K562 (cell line): Measurements from ENCODE around the gene DNAJC2. TPM values are rescaled to one million over a fixed set of nuclear protein-coding genes. Genes with fewer than 3 reads are reported as not detected.

Experiments used
- BHLHE40 ChIP-seq: IDR thresholded peaks from 2 replicates; pipeline ENCODE4 v1.6.1; 2011; ENCODE audit warnings: low read length, improper control_type of control experiment
- CBX1 ChIP-seq: sonication (generic); IDR thresholded peaks from 2 replicates; pipeline ENCODE4 v1.6.1; 2016; ENCODE audit warnings: antibody characterized with exemption, low read depth, mild to moderate bottlenecking
- CBX5 ChIP-seq: IDR thresholded peaks from 2 replicates; pipeline ENCODE4 v1.6.1; 2014; ENCODE audit warnings: low read depth, borderline replicate concordance
- NBN ChIP-seq: fragments of 450-650 bp; IDR thresholded peaks from 2 replicates; pipeline ENCODE4 v1.6.1; 2016; ENCODE audit warnings: low read depth, mild to moderate bottlenecking
- PHF20 ChIP-seq: fragments of 450-650 bp; IDR thresholded peaks from 2 replicates; pipeline ENCODE4 v1.6.1; 2018; ENCODE audit not compliant: partially characterized antibody
- POLR3G ChIP-seq: IDR thresholded peaks from 2 replicates; pipeline ENCODE4 v1.6.1; 2011; ENCODE audit not compliant: insufficient read length, insufficient replicate concordance; ENCODE audit errors: extremely low read depth
- RUNX1 ChIP-seq: sonication (generic); IDR thresholded peaks from 2 replicates; pipeline ENCODE4 v1.6.1; 2016; ENCODE audit warnings: antibody characterized with exemption, low read depth
- SREBF1 ChIP-seq: fragments of 150-350 bp; IDR thresholded peaks from 2 replicates; pipeline ENCODE4 v1.6.1; 2014; ENCODE audit warnings: antibody characterized with exemption, low read depth, low read length, borderline replicate concordance
- THAP7 ChIP-seq: fragments of 250-450 bp; sonication (Bioruptor Pico); IDR thresholded peaks from 2 replicates; pipeline ENCODE4 v1.5.0; 2021
- ZNF76 ChIP-seq: fragments of 250-450 bp; sonication (Bioruptor Pico); IDR thresholded peaks from 2 replicates; pipeline ENCODE4 v1.4.0; 2020; ENCODE audit warnings: mild to moderate bottlenecking, moderate library complexity, borderline replicate concordance
- polyA plus RNA-seq, 8 experiments: library from polyadenylated mRNA; depleted of rRNA in 4 of 8; stranded (reverse) in 5 of 8; unstranded in 3 of 8; fragments of >200 nt; fragmentation: Nextera tagmentation in 2 of 8; fragmentation: Illumina TruSeq in 1 of 8; extraction: Ambion mirVana in 2 of 8; extraction: Trizol in 1 of 8; gene quantifications; 2 replicates each; pipeline versions ENCODE4 v1.2.1 to v1.2.3, GENCODE V29; 2011 to 2014; ENCODE audit warnings: inconsistent platforms in 1 of 8, missing spikeins in 1 of 8
- total RNA-seq, 7 experiments: library from RNA; depleted of rRNA in 6 of 7; stranded (reverse); fragments of >200 nt in 6 of 7; fragmentation: Illumina TruSeq in 2 of 7; extraction: Trizol in 2 of 7; gene quantifications; 2 replicates each; pipeline versions ENCODE4 v1.2.1 to v1.2.3, GENCODE V29; 2011 to 2021; ENCODE audit warnings: low replicate concordance in 1 of 7
- TF ChIP-seq, protein P1 (sequence below): fragments of 450-650 bp; IDR thresholded peaks from 2 replicates; pipeline ENCODE4 v1.6.1; 2016; ENCODE audit warnings: low read depth
- TF ChIP-seq, protein P2 (sequence below): fragments of 450-650 bp; IDR thresholded peaks from 2 replicates; pipeline ENCODE4 v1.6.1; 2016
- TF ChIP-seq, protein P3 (sequence below): fragments of 150-350 bp; conservative IDR thresholded peaks from 2 replicates; pipeline ENCODE4 v1.6.1; 2014; ENCODE audit warnings: low read length

DNAJC2 gene
- total and polyA plus RNA-seq, 9 of the 15 experiments (the other 6 are each of a cell fraction or from before 2014, with no cell fraction given) = 40.2 to 157 (median 92.1) TPM

GRCh38 chr7:103296901-103297836 is 47.4 kb downstream of the DNAJC2 start, which contains the start of gene PMPCB (continued):
- peak; percentile 38; the same call in 1 of the 2 replicates for TF ChIP-seq NBN
- 0 out of 2 replicates have a peak, but pooled peaks have one; percentile 20 for TF ChIP-seq BHLHE40
- peak; percentile 97 for TF ChIP-seq PHF20
- peak; percentile 47; the same call in 1 of the 2 replicates for TF ChIP-seq CBX5
- TF ChIP-seq POLR3G = no peak
- no peak for TF ChIP-seq ZNF76
- TF ChIP-seq SREBF1 = peak; percentile 38; the same call in 1 of the 2 replicates
- TF ChIP-seq CBX1 = peak; percentile 95
- peak; percentile 2; the same call in 1 of the 2 replicates for TF ChIP-seq RUNX1
- TF ChIP-seq, protein P1, sequence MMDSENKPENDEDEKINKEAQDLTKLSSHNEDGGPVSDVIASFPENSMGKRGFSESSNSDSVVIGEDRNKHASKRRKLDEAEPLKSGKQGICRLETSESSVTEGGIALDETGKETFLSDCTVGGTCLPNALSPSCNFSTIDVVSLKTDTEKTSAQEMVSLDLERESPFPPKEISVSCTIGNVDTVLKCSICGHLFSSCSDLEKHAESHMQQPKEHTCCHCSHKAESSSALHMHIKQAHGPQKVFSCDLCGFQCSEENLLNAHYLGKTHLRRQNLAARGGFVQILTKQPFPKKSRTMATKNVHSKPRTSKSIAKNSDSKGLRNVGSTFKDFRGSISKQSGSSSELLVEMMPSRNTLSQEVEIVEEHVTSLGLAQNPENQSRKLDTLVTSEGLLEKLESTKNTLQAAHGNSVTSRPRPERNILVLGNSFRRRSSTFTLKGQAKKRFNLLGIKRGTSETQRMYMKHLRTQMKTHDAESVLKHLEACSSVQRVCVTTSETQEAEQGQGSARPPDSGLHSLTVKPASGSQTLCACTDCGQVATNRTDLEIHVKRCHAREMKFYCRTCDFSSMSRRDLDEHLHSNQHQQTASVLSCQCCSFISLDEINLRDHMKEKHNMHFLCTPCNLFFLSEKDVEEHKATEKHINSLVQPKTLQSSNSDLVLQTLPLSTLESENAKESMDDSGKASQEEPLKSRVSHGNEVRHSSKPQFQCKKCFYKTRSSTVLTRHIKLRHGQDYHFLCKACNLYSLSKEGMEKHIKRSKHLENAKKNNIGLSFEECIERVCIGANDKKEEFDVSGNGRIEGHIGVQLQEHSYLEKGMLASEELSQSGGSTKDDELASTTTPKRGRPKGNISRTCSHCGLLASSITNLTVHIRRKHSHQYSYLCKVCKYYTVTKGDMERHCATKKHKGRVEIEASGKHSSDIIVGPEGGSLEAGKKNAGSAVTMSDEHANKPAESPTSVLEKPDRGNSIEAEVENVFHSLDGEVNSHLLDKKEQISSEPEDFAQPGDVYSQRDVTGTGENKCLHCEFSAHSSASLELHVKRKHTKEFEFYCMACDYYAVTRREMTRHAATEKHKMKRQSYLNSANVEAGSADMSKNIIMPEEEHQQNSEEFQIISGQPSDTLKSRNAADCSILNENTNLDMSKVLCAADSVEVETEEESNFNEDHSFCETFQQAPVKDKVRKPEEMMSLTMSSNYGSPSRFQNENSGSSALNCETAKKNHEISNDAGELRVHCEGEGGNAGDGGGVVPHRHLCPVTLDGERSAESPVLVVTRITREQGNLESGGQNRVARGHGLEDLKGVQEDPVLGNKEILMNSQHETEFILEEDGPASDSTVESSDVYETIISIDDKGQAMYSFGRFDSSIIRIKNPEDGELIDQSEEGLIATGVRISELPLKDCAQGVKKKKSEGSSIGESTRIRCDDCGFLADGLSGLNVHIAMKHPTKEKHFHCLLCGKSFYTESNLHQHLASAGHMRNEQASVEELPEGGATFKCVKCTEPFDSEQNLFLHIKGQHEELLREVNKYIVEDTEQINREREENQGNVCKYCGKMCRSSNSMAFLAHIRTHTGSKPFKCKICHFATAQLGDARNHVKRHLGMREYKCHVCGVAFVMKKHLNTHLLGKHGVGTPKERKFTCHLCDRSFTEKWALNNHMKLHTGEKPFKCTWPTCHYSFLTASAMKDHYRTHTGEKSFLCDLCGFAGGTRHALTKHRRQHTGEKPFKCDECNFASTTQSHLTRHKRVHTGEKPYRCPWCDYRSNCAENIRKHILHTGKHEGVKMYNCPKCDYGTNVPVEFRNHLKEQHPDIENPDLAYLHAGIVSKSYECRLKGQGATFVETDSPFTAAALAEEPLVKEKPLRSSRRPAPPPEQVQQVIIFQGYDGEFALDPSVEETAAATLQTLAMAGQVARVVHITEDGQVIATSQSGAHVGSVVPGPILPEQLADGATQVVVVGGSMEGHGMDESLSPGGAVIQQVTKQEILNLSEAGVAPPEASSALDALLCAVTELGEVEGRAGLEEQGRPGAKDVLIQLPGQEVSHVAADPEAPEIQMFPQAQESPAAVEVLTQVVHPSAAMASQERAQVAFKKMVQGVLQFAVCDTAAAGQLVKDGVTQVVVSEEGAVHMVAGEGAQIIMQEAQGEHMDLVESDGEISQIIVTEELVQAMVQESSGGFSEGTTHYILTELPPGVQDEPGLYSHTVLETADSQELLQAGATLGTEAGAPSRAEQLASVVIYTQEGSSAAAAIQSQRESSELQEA = no peak
- TF ChIP-seq, protein P2, sequence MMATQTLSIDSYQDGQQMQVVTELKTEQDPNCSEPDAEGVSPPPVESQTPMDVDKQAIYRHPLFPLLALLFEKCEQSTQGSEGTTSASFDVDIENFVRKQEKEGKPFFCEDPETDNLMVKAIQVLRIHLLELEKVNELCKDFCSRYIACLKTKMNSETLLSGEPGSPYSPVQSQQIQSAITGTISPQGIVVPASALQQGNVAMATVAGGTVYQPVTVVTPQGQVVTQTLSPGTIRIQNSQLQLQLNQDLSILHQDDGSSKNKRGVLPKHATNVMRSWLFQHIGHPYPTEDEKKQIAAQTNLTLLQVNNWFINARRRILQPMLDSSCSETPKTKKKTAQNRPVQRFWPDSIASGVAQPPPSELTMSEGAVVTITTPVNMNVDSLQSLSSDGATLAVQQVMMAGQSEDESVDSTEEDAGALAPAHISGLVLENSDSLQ = peak; percentile 59
- TF ChIP-seq THAP7 = 0 out of 2 replicates have a peak, but pooled peaks have one; percentile 16
- TF ChIP-seq, protein P3, sequence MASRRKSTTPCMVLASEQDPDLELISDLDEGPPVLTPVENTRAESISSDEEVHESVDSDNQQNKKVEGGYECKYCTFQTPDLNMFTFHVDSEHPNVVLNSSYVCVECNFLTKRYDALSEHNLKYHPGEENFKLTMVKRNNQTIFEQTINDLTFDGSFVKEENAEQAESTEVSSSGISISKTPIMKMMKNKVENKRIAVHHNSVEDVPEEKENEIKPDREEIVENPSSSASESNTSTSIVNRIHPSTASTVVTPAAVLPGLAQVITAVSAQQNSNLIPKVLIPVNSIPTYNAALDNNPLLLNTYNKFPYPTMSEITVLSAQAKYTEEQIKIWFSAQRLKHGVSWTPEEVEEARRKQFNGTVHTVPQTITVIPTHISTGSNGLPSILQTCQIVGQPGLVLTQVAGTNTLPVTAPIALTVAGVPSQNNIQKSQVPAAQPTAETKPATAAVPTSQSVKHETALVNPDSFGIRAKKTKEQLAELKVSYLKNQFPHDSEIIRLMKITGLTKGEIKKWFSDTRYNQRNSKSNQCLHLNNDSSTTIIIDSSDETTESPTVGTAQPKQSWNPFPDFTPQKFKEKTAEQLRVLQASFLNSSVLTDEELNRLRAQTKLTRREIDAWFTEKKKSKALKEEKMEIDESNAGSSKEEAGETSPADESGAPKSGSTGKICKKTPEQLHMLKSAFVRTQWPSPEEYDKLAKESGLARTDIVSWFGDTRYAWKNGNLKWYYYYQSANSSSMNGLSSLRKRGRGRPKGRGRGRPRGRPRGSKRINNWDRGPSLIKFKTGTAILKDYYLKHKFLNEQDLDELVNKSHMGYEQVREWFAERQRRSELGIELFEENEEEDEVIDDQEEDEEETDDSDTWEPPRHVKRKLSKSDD = 0 out of 2 replicates have a peak, but pooled peaks have one; percentile 40
